Mucosa of descending colon (tissue), 3 donors: ENCODE data around the gene ARL5C. TPM values are rescaled to one million over a fixed set of nuclear protein-coding genes. Genes with fewer than 3 reads are reported as not detected.

ENCODE experiments used
- ATAC-seq: fragments of 200-7000 bp; cut with Tn5 transposase; one replicate; pipeline ENCODE4 v1.9.1; 2020; ENCODE audit warnings: mild to moderate bottlenecking, moderate library complexity
- DNase-seq, 3 donors: peaks; one replicate each; pipeline ENCODE4 v3.0.0-alpha.2; 2020
- H3K36me3 ChIP-seq: fragments of 200-600 bp; one replicate; pipeline ENCODE4 v1.8.0; 2021; ENCODE audit warnings: low read depth, mild to moderate bottlenecking
- H3K4me1 ChIP-seq: fragments of 200-600 bp; one replicate; pipeline ENCODE4 v1.8.0; 2021; ENCODE audit warnings: low read depth, mild to moderate bottlenecking
- H3K4me3 ChIP-seq: fragments of 200-600 bp; one replicate; pipeline ENCODE4 v1.8.0; 2021; ENCODE audit warnings: mild to moderate bottlenecking
- H3K9me3 ChIP-seq: fragments of 200-600 bp; one replicate; pipeline ENCODE4 v1.8.0; 2021; ENCODE audit warnings: mild to moderate bottlenecking
- CTCF ChIP-seq: fragments of 200-600 bp; IDR thresholded peaks from one replicate; pipeline ENCODE4 v1.8.0; 2022; ENCODE audit warnings: antibody characterized with exemption, mild to moderate bottlenecking
- intact Hi-C, 2 donors: fragments of 100-400 bp; cut with DNase I in 1 of 2; cut with micrococcal nuclease in 1 of 2; formaldehyde crosslinking; loops; one replicate each; pipeline versions ENCODE4 v1.11.0 to v1.11.1; 2022; cut with DNase I, micrococcal nuclease
- total RNA-seq, 3 donors: library from RNA; stranded (reverse); fragmentation: NEBNext Ultra II Directional in 2 of 3; extraction: Animal tissue kit (Norgen Biotek cat#: 25700) in 2 of 3; gene quantifications; one replicate each; pipeline versions ENCODE4 v1.2.1 to v1.2.4, GENCODE V29; 2021 to 2023
- donor health status: DM: no; HTN: no; CAD: no; lungs with moderate emphysema.
- donor health status: DM: no; HTN: no; CAD: no.
- donor health status: DM: no; HTN: yes; CAD: no.

The ARL5C gene
- total RNA-seq, 3 donors from 2014 or later, result not detected

- no peaks in the 10 kb centered on the region for H3K36me3 ChIP-seq
- ATAC-seq (no peak), DNase-seq (no peak)
- no peak for TF ChIP-seq CTCF
- no peak overlapping the region for H3K4me3 ChIP-seq
- intact Hi-C loops, result loop anchor here in 1 of 2 donors (10.0 kb wide), 1 partner anchor 171 kb away; no protein-coding TSS in a partner anchor
- no peaks in the 10 kb centered on the region for H3K9me3 ChIP-seq
- H3K4me1 ChIP-seq, result peaks cover 13% of the 10 kb centered on the region
Observed at GRCh38 chr17:39155654-39156053, 10.3 kb downstream of the ARL5C start.

GRCh38 chr17:39153599-39154051 is 12.3 kb downstream of the ARL5C start:
- TF ChIP-seq CTCF, result no peak
- intact Hi-C loops, result loop anchor here in 1 of 2 donors (10.0 kb wide), 1 partner anchor 169 kb away; no protein-coding TSS in a partner anchor
- H3K4me3 ChIP-seq, result peak overlapping the region; percentile 54

GRCh38 chr17:39151943-39152818 is 13.8 kb downstream of the ARL5C start:
- DNase-seq (peak in 1 of 3 donors; percentile 44), ATAC-seq (no peak)
- TF ChIP-seq CTCF, result no peak
- intact Hi-C loops, result loop anchor here in 1 of 2 donors (10.0 kb wide), 1 partner anchor 167 kb away; no protein-coding TSS in a partner anchor
- Histone ChIP-seq H3K36me3 (no peaks in the 10 kb centered on the region), H3K9me3 (no peaks in the 10 kb centered on the region), H3K4me3 (no peak overlapping the region), H3K4me1 (peaks cover 13% of the 10 kb centered on the region)

More at GRCh38 chr17:39153599-39154051, 12.3 kb downstream of the ARL5C start:
- ATAC-seq (peak; percentile 79), DNase-seq (peak; percentile 92 to 96 (median 93))
- Histone ChIP-seq H3K9me3 (no peaks in the 10 kb centered on the region), H3K4me1 (peaks cover 13% of the 10 kb centered on the region), H3K36me3 (no peaks in the 10 kb centered on the region)

- H3K4me1 ChIP-seq, result peaks cover 13% of the 10 kb centered on the region
- H3K36me3 ChIP-seq, result no peaks in the 10 kb centered on the region
- intact Hi-C loops, result loop anchor here in 1 of 2 donors (10.0 kb wide), 1 partner anchor 167 kb away; no protein-coding TSS in a partner anchor
- TF ChIP-seq CTCF, result no peak
- no peaks in the 10 kb centered on the region for H3K9me3 ChIP-seq
- DNase-seq, result peak in 1 of 3 donors; percentile 46
- H3K4me3 ChIP-seq, result no peak within 1 kb of the TSS
- ATAC-seq, result no peak
Observed at GRCh38 chr17:39151150-39151942, 14.6 kb downstream of the ARL5C start, which contains the start of gene PLXDC1. Gene PLXDC1 (minus strand): TSS chr17:39151637. CDS start chr17:39151437, 200 bp downstream.

GRCh38 chr17:39150795-39151149 is 15.2 kb downstream of the ARL5C start:
- no peak for TF ChIP-seq CTCF
- Histone ChIP-seq H3K9me3 (no peaks in the 10 kb centered on the region), H3K4me1 (peaks cover 13% of the 10 kb centered on the region), H3K36me3 (no peaks in the 10 kb centered on the region), H3K4me3 (no peak overlapping the region)
- ATAC-seq (no peak), DNase-seq (no peak)
- intact Hi-C loops, result loop anchor here in 1 of 2 donors (10.0 kb wide), 1 partner anchor 166 kb away; no protein-coding TSS in a partner anchor
